ENCODE data around the gene FEZ2.

FEZ2 gene

DNA sequence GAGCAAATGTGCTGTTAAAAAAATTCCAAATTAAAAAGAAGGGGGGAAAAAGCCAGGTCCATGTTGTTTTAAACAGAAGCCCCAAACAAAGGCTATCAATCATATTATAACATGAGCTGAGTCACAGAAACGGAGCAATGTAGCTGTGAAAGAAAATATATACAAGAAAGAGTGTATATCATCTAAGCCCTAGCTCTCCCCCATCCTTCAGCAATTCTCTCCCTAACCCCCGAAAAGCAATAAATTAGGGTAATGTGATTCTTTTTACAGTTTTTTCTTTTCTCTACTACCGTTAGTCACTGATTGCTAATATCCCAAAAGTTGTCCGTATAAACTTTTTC lies 25.3 kb downstream of the FEZ2 start:
- no peak overlapping the region for H3K9ac ChIP-seq (ENCODE audit: low read length)
- H2AFZ ChIP-seq (ENCODE audit: low read depth, low read length): no peak overlapping the region
- TF ChIP-seq CTCF (IDR thresholded peaks at IDR 0.05; ENCODE audit: low read depth, low read length): no peak
- TF ChIP-seq EZH2phosphoT487 (IDR thresholded peaks at IDR 0.05; ENCODE audit: low read depth): no peak
- no peak overlapping the region for H3K4me2 ChIP-seq (ENCODE audit: low read length)
- peaks cover 30% of the 10 kb centered on the region for H3K36me3 ChIP-seq (replicated peaks; ENCODE audit: low read depth, low read length)
- no peaks in the 10 kb centered on the region for H3K4me1 ChIP-seq (ENCODE audit: low read length)
- H3K9me3 ChIP-seq (ENCODE audit: insufficient read depth, low read length): no peaks in the 10 kb centered on the region
- H3K4me3 ChIP-seq (ENCODE audit: low read length): no peak overlapping the region
- H3K27ac ChIP-seq (ENCODE audit: low read length): no peak overlapping the region
- no peaks in the 10 kb centered on the region for H4K20me1 ChIP-seq (ENCODE audit: insufficient read depth, low read length)
- no peaks in the 10 kb centered on the region for H3K27me3 ChIP-seq (ENCODE audit: low read depth, low read length)
- no peaks in the 10 kb centered on the region for H3K79me2 ChIP-seq (ENCODE audit: low read length)

DNA sequence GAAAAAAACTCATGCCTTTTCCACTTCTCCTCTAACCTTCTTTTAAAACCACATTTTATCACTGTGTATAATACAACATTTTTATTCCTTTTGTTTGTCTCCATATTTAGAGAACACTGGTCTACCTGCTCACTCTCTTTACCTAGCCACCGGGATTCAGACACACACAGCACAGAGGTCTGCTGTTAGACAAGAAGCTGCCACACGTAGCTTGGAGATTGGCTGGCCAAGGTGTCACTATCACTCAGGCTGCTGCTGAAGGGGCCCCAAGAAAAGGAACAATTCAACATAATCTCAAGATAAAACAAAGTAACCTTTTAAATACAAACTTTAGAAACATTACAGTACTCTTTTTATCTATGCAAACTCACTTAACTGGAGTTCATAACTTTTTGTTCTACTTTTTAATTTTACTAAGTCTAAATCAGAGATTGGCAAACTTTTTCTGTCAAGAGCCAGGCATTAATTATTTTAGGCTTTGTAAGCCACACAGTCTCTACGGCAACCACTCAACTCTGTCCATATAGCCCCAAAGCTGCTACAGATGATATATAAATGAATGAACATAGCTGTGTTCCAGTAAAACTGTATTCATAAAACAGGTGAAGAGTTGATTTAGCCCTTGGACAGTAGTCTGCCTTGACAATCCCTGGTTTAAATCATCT lies 25.8 kb downstream of the FEZ2 start:
- Histone ChIP-seq H3K79me2 (ENCODE audit: low read length) (no peaks in the 10 kb centered on the region), H3K4me2 (ENCODE audit: low read length) (no peak overlapping the region), H3K9ac (ENCODE audit: low read length) (no peak overlapping the region), H3K4me3 (ENCODE audit: low read length) (no peak overlapping the region), H3K27me3 (ENCODE audit: low read depth, low read length) (no peaks in the 10 kb centered on the region), H4K20me1 (ENCODE audit: insufficient read depth, low read length) (no peaks in the 10 kb centered on the region), H3K27ac (ENCODE audit: low read length) (no peak overlapping the region), H2AFZ (ENCODE audit: low read depth, low read length) (no peak overlapping the region), H3K9me3 (ENCODE audit: insufficient read depth, low read length) (no peaks in the 10 kb centered on the region), H3K4me1 (ENCODE audit: low read length) (no peaks in the 10 kb centered on the region), H3K36me3 (replicated peaks; ENCODE audit: low read depth, low read length) (peaks cover 27% of the 10 kb centered on the region)
- no peak for TF ChIP-seq CTCF (IDR thresholded peaks at IDR 0.05; ENCODE audit: low read depth, low read length)
- TF ChIP-seq EZH2phosphoT487 (IDR thresholded peaks at IDR 0.05; ENCODE audit: low read depth): no peak

- no peak overlapping the region for H3K4me2 ChIP-seq (ENCODE audit: low read length)
- TF ChIP-seq EZH2phosphoT487 (IDR thresholded peaks at IDR 0.05; ENCODE audit: low read depth): no peak
- TF ChIP-seq CTCF (IDR thresholded peaks at IDR 0.05; ENCODE audit: low read depth, low read length): no peak
- H3K9ac ChIP-seq (ENCODE audit: low read length): no peak overlapping the region
- H3K4me3 ChIP-seq (ENCODE audit: low read length): no peak overlapping the region
- no peak overlapping the region for H3K27ac ChIP-seq (ENCODE audit: low read length)
- peaks cover 19% of the 10 kb centered on the region for H3K36me3 ChIP-seq (replicated peaks; ENCODE audit: low read depth, low read length)
- H2AFZ ChIP-seq (ENCODE audit: low read depth, low read length): no peak overlapping the region
- no peaks in the 10 kb centered on the region for H3K4me1 ChIP-seq (ENCODE audit: low read length)
- no peaks in the 10 kb centered on the region for H4K20me1 ChIP-seq (ENCODE audit: insufficient read depth, low read length)
- no peaks in the 10 kb centered on the region for H3K9me3 ChIP-seq (ENCODE audit: insufficient read depth, low read length)
- no peaks in the 10 kb centered on the region for H3K27me3 ChIP-seq (ENCODE audit: low read depth, low read length)
- no peaks in the 10 kb centered on the region for H3K79me2 ChIP-seq (ENCODE audit: low read length)
These were observed 27.6 kb downstream of the FEZ2 start for GRCh38 chr2:36570416-36570815.

GRCh38 chr2:36569267-36569856 lies 28.6 kb downstream of the FEZ2 start:
- peaks cover 17% of the 10 kb centered on the region for H3K36me3 ChIP-seq (replicated peaks; ENCODE audit: low read depth, low read length)
- no peak overlapping the region for H2AFZ ChIP-seq (ENCODE audit: low read depth, low read length)
- H3K4me1 ChIP-seq (ENCODE audit: low read length): no peaks in the 10 kb centered on the region
- H3K9ac ChIP-seq (ENCODE audit: low read length): no peak overlapping the region
- H3K27me3 ChIP-seq (ENCODE audit: low read depth, low read length): no peaks in the 10 kb centered on the region
- no peaks in the 10 kb centered on the region for H3K79me2 ChIP-seq (ENCODE audit: low read length)
- H3K4me3 ChIP-seq (ENCODE audit: low read length): no peak overlapping the region
- no peaks in the 10 kb centered on the region for H4K20me1 ChIP-seq (ENCODE audit: insufficient read depth, low read length)
- TF ChIP-seq EZH2phosphoT487 (IDR thresholded peaks at IDR 0.05; ENCODE audit: low read depth): no peak
- TF ChIP-seq CTCF (IDR thresholded peaks at IDR 0.05; ENCODE audit: low read depth, low read length): no peak
- no peaks in the 10 kb centered on the region for H3K9me3 ChIP-seq (ENCODE audit: insufficient read depth, low read length)
- H3K4me2 ChIP-seq (ENCODE audit: low read length): no peak overlapping the region
- no peak overlapping the region for H3K27ac ChIP-seq (ENCODE audit: low read length)
